Mesodermal cell (in vitro differentiated cells): ENCODE data around the gene MYH7B.

ENCODE experiments used
- H3K27ac ChIP-seq: 2 replicates; pipeline ENCODE4 v1.7.0; 2013; ENCODE audit warnings: mild to moderate bottlenecking, low read depth, low read length, moderate library complexity; ENCODE audit not compliant: severe bottlenecking
- H3K36me3 ChIP-seq: 2 replicates; pipeline ENCODE4 v1.7.1; 2013; ENCODE audit warnings: mild to moderate bottlenecking, low read length, moderate library complexity; ENCODE audit not compliant: control insufficient read depth, insufficient read depth
- H3K4me1 ChIP-seq: one replicate; pipeline ENCODE4 v1.7.1; 2013; ENCODE audit warnings: mild to moderate bottlenecking, low read length; ENCODE audit not compliant: insufficient read depth, control insufficient read depth, poor library complexity, severe bottlenecking
- H3K4me3 ChIP-seq: 2 replicates; pipeline ENCODE4 v1.7.0; 2013; ENCODE audit warnings: low read length, control low read depth, mild to moderate bottlenecking; ENCODE audit not compliant: insufficient read depth, poor library complexity, severe bottlenecking; ENCODE audit errors: extremely low read depth
- H3K9me3 ChIP-seq: 2 replicates; pipeline ENCODE4 v1.7.1; 2013; ENCODE audit warnings: mild to moderate bottlenecking, low read length, moderate library complexity; ENCODE audit not compliant: control insufficient read depth
- WGBS, 2 experiments: methylation state at CpG; one replicate each; pipeline ENCODE4 v1.1.5; 2013; ENCODE audit warnings: missing lambda C conversion rate in 2 of 2; ENCODE audit not compliant: insufficient coverage in 2 of 2; 5-methylcytosine and 5-hydroxymethylcytosine counted together

The MYH7B gene

GRCh38 chr20:35000311-35000921, 44.7 kb downstream of the MYH7B start:
- peaks cover 74% of the 10 kb centered on the region for H3K36me3 ChIP-seq
- WGBS, 2 experiments: 93 to 97% methylated on average over 25 to 28 of the region's 28 CpGs
- H3K4me3 ChIP-seq: no peak overlapping the region

GRCh38 chr20:35000922-35001595, 45.4 kb downstream of the MYH7B start:
- Histone ChIP-seq H3K4me3 (no peak overlapping the region), H3K36me3 (peaks cover 74% of the 10 kb centered on the region), H3K27ac (no peak overlapping the region), H3K9me3 (no peaks in the 10 kb centered on the region), H3K4me1 (no peaks in the 10 kb centered on the region)
- WGBS, 2 experiments: 97% methylated on average over 18 to 26 of the region's 28 CpGs

More at GRCh38 chr20:35000311-35000921, 44.7 kb downstream of the MYH7B start:
- no peak overlapping the region for H3K27ac ChIP-seq
- H3K4me1 ChIP-seq: no peaks in the 10 kb centered on the region
- no peaks in the 10 kb centered on the region for H3K9me3 ChIP-seq

- Histone ChIP-seq H3K9me3 (no peaks in the 10 kb centered on the region), H3K4me1 (no peaks in the 10 kb centered on the region), H3K4me3 (no peak overlapping the region), H3K36me3 (peaks cover 74% of the 10 kb centered on the region), H3K27ac (no peak overlapping the region)
- WGBS, 2 experiments: 82 to 97% methylated on average over 11 to 15 of the region's 15 CpGs
Observed at GRCh38 chr20:35001596-35002362, 46.1 kb downstream of the MYH7B start.

- Histone ChIP-seq H3K27ac (no peak overlapping the region), H3K9me3 (no peaks in the 10 kb centered on the region), H3K4me1 (no peaks in the 10 kb centered on the region), H3K36me3 (peaks cover 77% of the 10 kb centered on the region), H3K4me3 (no peak overlapping the region)
- WGBS, 2 experiments: 90 to 95% methylated on average over 9 of the region's 10 CpGs
Observed at GRCh38 chr20:35002426-35003210, 47.0 kb downstream of the MYH7B start.

GRCh38 chr20:35003211-35004031, 47.8 kb downstream of the MYH7B start:
- Histone ChIP-seq H3K27ac (no peak overlapping the region), H3K4me3 (no peak overlapping the region), H3K4me1 (no peaks in the 10 kb centered on the region), H3K36me3 (peaks cover 81% of the 10 kb centered on the region), H3K9me3 (no peaks in the 10 kb centered on the region)
- 93 to 96% methylated on average over 9 to 25 of the region's 25 CpGs for WGBS, 2 experiments

- Histone ChIP-seq H3K36me3 (peaks cover 87% of the 10 kb centered on the region), H3K4me3 (no peak overlapping the region), H3K4me1 (no peaks in the 10 kb centered on the region), H3K9me3 (no peaks in the 10 kb centered on the region), H3K27ac (no peak overlapping the region)
- 88 to 90% methylated on average over 18 of the region's 18 CpGs for WGBS, 2 experiments
Observed at GRCh38 chr20:35004051-35004725, 48.5 kb downstream of the MYH7B start.

- Histone ChIP-seq H3K9me3 (no peaks in the 10 kb centered on the region), H3K4me3 (no peak overlapping the region), H3K27ac (no peak overlapping the region), H3K36me3 (peaks cover 94% of the 10 kb centered on the region), H3K4me1 (no peaks in the 10 kb centered on the region)
- WGBS, 2 experiments: 92 to 94% methylated on average over 19 to 20 of the region's 20 CpGs
Observed at GRCh38 chr20:35004749-35005462, 49.2 kb downstream of the MYH7B start.
